Spleen (tissue), 11 donors: ENCODE data around the gene EFCAB9. TPM values are rescaled to one million over a fixed set of nuclear protein-coding genes. Genes with fewer than 3 reads are reported as not detected.
A peak's percentile ranks its signal among the peaks of the same experiment; 100 is the strongest.
"Not testable (repeated sequence)": the region's sequence is repeated elsewhere in the genome, so short reads cannot be mapped to it uniquely, and the experiment has no call there.

Source experiments
- DNase-seq: peaks from one replicate; pipeline ENCODE4 v3.0.0-alpha.2; 2020
- H3K27ac ChIP-seq, 8 donors: fragments of 200-600 bp; sonication (generic) in 7 of 8; 1 replicate in 4 of 8; 2 replicates in 4 of 8; pipeline versions ENCODE4 v1.5.0 to v1.8.0; 2016 to 2021; ENCODE audit warnings: inconsistent platforms in 4 of 8, mild to moderate bottlenecking in 4 of 8, moderate library complexity in 1 of 8
- H3K27me3 ChIP-seq, 7 donors: fragments of 200-600 bp; sonication (generic) in 6 of 7; replicated peaks in 1 of 7; 1 replicate in 4 of 7; 2 replicates in 3 of 7; pipeline versions ENCODE4 v1.5.0 to v1.8.0; 2016 to 2021; ENCODE audit warnings: inconsistent platforms in 3 of 7, mild to moderate bottlenecking in 1 of 7
- H3K36me3 ChIP-seq, 6 donors: fragments of 200-600 bp; sonication (generic) in 5 of 6; 1 replicate in 4 of 6; 2 replicates in 2 of 6; pipeline versions ENCODE4 v1.5.0 to v1.8.0; 2016 to 2021; ENCODE audit warnings: inconsistent platforms in 2 of 6
- H3K4me1 ChIP-seq, 6 donors: fragments of 200-600 bp; sonication (generic) in 5 of 6; 1 replicate in 3 of 6; 2 replicates in 3 of 6; pipeline versions ENCODE4 v1.5.0 to v1.8.0; 2016 to 2021; ENCODE audit warnings: inconsistent platforms in 3 of 6
- H3K4me3 ChIP-seq, 8 donors: fragments of 200-600 bp; sonication (generic) in 7 of 8; 1 replicate in 4 of 8; 2 replicates in 4 of 8; pipeline versions ENCODE4 v1.5.0 to v1.8.0; 2016 to 2021; ENCODE audit warnings: inconsistent platforms in 4 of 8, mild to moderate bottlenecking in 4 of 8, moderate library complexity in 2 of 8
- H3K9me3 ChIP-seq, 8 donors: fragments of 200-600 bp; sonication (generic) in 7 of 8; 1 replicate in 4 of 8; 2 replicates in 4 of 8; pipeline versions ENCODE4 v1.5.0 to v1.8.0; 2016 to 2021; ENCODE audit warnings: inconsistent platforms in 4 of 8
- CTCF ChIP-seq, 11 experiments: fragments of 200-600 bp in 7 of 11; fragments of 450-650 bp in 4 of 11; sonication (generic) in 4 of 11; IDR thresholded peaks in 8 of 11; conservative IDR thresholded peaks in 3 of 11; 1 replicate in 7 of 11; 2 replicates in 4 of 11; pipeline versions ENCODE4 v1.4.0 to v1.8.0; 2016 to 2021; ENCODE audit warnings: antibody characterized with exemption in 11 of 11, inconsistent platforms in 4 of 11, mild to moderate bottlenecking in 1 of 11
- POLR2A ChIP-seq, 3 donors: fragments of 450-650 bp; IDR thresholded peaks; one replicate each; pipeline ENCODE4 v1.5.1; 2017; ENCODE audit warnings: antibody characterized with exemption in 3 of 3, mild to moderate bottlenecking in 1 of 3
- POLR2AphosphoS5 ChIP-seq, 3 donors: sonication (generic); formaldehyde crosslinking; IDR thresholded peaks; one replicate each; pipeline ENCODE4 v1.5.1; 2017; ENCODE audit warnings: antibody characterized with exemption in 3 of 3
- WGBS, 5 donors: extraction: QIAGEN DNeasy Blood & Tissue Kit in 3 of 5; methylation state at CpG; one replicate each; pipeline versions ENCODE4 v1.1.5 to v1.1.7; 2013 to 2018; 5-methylcytosine and 5-hydroxymethylcytosine counted together
- intact Hi-C: fragments of 100-400 bp; cut with DNase I; formaldehyde crosslinking; loops from one replicate; pipeline ENCODE4 v1.15.0; 2023; ENCODE audit warnings: low total_unique reads
- polyA plus RNA-seq, 3 donors: library from polyadenylated mRNA; stranded (reverse); fragments of 200-250 nt; gene quantifications; one replicate each; pipeline ENCODE4 v1.2.1, GENCODE V29; 2013
- total RNA-seq, 7 donors: library from RNA; depleted of rRNA in 3 of 7; stranded (reverse); fragments of >200 nt in 3 of 7; fragmentation: NEBNext Ultra II Directional in 4 of 7; extraction: Animal tissue kit (Norgen Biotek cat#: 25700) in 4 of 7; gene quantifications; one replicate each; pipeline versions ENCODE4 v1.1.0 to v1.2.1, GENCODE V29; 2016 to 2021
- donor health status: healthy with polysubstance abuse.
- donor health status: DM: no; HTN: no; CAD: no; lungs with moderate emphysema.
- donor health status: DM: no; HTN: no; CAD: no.
- donor health status: Bipolar disorder and iron deficiency.
- donor health status: healthy.
- donor health status: DM: no; HTN: no; CAD: no.
- donor health status: DM: yes; HTN: yes; CAD: no.

EFCAB9 gene
- total and polyA plus RNA-seq, 10 donors = not detected

DNA sequence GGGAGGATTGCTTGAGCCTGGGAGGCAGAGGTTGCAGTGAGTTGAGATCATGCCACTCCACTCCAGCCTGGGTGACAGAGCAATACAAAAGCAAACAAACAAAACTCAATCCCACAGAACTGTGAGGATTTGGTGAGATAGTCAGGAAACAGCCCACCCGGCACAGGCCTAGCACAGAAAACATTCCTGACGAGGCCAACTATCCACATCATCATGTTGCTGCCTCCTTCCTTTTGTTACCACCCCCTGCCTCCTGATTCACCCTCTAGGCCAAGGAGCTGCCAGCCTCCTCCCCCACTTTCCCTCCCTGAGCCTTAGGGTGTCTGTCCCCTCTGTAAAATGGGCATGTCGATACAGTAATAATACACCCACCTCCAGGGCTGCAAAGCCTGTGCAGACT lies 44.9 kb upstream of the EFCAB9 start:
- intact Hi-C loops = no loop called here
- peak overlapping the region in 3 of 8 donors; percentile 82 to 85 (median 83) for H3K27ac ChIP-seq
- H3K9me3 ChIP-seq = no peaks in the 10 kb centered on the region
- H3K36me3 ChIP-seq = peaks cover 0 to 74% (median 16%) of the 10 kb centered on the region in 6 donors
- peaks cover 17 to 100% (median 81%) of the 10 kb centered on the region in 6 donors for H3K4me1 ChIP-seq
- TF ChIP-seq POLR2A (IDR thresholded peaks at IDR 0.05) = no peak
- TF ChIP-seq POLR2AphosphoS5 (IDR thresholded peaks at IDR 0.05) = no peak
- TF ChIP-seq CTCF (IDR thresholded peaks at IDR 0.05 in 8 of 11, conservative IDR thresholded peaks at IDR 0.05 in 3 of 11) = no peak
- H3K27me3 ChIP-seq = peaks cover 0 to 9% (median 0%) of the 10 kb centered on the region in 7 donors
- 88 to 98% (median 93%) methylated on average over 3 of the region's 3 CpGs for WGBS, 5 donors
- no peak overlapping the region for H3K4me3 ChIP-seq
- peak; percentile 25 for DNase-seq

DNA sequence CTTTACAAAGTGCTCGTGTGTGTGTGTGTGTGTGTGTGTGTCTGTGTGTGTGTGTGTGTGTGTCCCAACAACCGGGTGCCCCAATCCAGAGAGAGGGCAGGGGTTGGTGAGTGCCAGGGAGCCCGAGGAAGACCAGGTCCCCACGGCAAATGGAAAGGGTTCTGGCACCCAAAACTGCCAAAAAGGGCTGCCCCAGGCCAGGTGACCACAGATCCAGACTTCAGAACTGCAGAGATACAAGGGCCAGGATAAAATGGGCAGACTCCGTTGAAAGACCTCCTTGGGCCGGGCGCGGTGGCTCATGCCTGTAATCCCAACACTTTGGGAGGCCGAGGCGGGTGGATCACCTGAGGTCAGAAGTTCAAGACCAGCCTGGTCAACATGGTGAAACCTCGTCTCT lies 44.5 kb upstream of the EFCAB9 start:
- H3K27me3 ChIP-seq, H3K9me3 ChIP-seq, H3K4me3 ChIP-seq, intact Hi-C loops: not testable (repeated sequence)
- H3K36me3 ChIP-seq = peaks cover 0 to 78% (median 21%) of the 10 kb centered on the region in 6 donors
- peak overlapping the region in 5 of 8 donors; percentile 71 to 85 (median 82) for H3K27ac ChIP-seq
- peaks cover 15 to 100% (median 81%) of the 10 kb centered on the region in 6 donors for H3K4me1 ChIP-seq
- DNase-seq = peak; percentile 55
- 84 to 98% (median 93%) methylated on average over 10 to 11 of the region's 11 CpGs for WGBS, 5 donors

- DNase-seq = peak; percentile 92
- H3K27ac ChIP-seq = peak overlapping the region; percentile 62 to 85 (median 74)
- intact Hi-C loops = no loop called here
- H3K36me3 ChIP-seq = peaks cover 0 to 84% (median 25%) of the 10 kb centered on the region in 6 donors
- peaks cover 17 to 100% (median 80%) of the 10 kb centered on the region in 6 donors for H3K4me1 ChIP-seq
- WGBS, 5 donors = 32 to 43% (median 35%) methylated on average over 16 of the region's 16 CpGs
- no peaks in the 10 kb centered on the region for H3K9me3 ChIP-seq
- TF ChIP-seq POLR2A (IDR thresholded peaks at IDR 0.05) = no peak
- peak; percentile 54 to 82 (median 61) for TF ChIP-seq POLR2AphosphoS5 (IDR thresholded peaks at IDR 0.05)
- H3K27me3 ChIP-seq = peaks cover 0 to 6% (median 0%) of the 10 kb centered on the region in 7 donors
- peak overlapping the region in 2 of 8 donors; percentile 1 to 45 for H3K4me3 ChIP-seq
Measured at GRCh38 chr5:172150514-172151425, 43.2 kb upstream of the EFCAB9 start.

DNA sequence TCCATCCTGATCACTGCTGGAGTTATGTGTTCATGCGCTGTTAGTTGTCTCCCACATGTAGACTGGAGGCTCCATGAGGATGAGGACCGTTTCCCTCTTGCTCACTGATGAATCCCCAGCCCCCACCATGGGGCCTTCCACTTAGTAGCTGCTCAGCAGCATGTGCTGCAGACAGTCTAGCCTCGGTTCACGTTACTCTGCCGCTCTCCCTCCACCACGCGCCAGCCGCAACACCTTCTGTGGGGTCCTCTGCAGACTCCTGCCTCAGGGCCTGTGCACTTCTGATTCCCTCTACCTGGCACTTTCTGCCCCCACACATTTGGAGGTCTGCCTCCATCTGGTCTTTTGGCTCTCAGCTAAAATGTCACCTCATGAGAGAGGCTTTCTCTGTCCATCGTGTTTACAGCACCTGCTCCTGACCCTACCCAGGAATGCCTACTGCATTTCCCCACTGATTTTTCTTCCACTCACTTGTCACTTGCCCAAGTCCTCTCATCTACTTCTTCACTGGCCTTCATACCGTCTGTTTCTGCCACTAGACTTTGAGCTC lies 42.2 kb upstream of the EFCAB9 start:
- Histone ChIP-seq H3K4me1 (peaks cover 24 to 100% (median 83%) of the 10 kb centered on the region in 6 donors), H3K36me3 (peaks cover 0 to 84% (median 33%) of the 10 kb centered on the region in 6 donors), H3K27me3 (peaks cover 0 to 6% (median 0%) of the 10 kb centered on the region in 7 donors), H3K27ac (peak overlapping the region in 5 of 8 donors; percentile 71 to 85 (median 82)), H3K4me3 (peak overlapping the region in 1 of 8 donors; percentile 9), H3K9me3 (no peaks in the 10 kb centered on the region)
- TF ChIP-seq POLR2A (IDR thresholded peaks at IDR 0.05) = no peak
- TF ChIP-seq POLR2AphosphoS5 (IDR thresholded peaks at IDR 0.05) = peak in 1 of 3 donors; percentile 22
- no peak for TF ChIP-seq CTCF (IDR thresholded peaks at IDR 0.05 in 8 of 11, conservative IDR thresholded peaks at IDR 0.05 in 3 of 11)
- WGBS, 5 donors = 87 to 93% (median 90%) methylated on average over 10 of the region's 10 CpGs
- peak; percentile 78 for DNase-seq
- intact Hi-C loops = no loop called here
